ENCODE measurements around the gene XRRA1.
"Not testable (repeated sequence)": the region's sequence is repeated elsewhere in the genome, so short reads cannot be mapped to it uniquely, and the experiment has no call there.

Gene XRRA1

GRCh38 chr11:74895340-74896116 lies 53.4 kb downstream of the XRRA1 start:
- no peak for DNase-seq

- DNase-seq = not testable (repeated sequence)
Measured at GRCh38 chr11:74893015-74893414, 55.9 kb downstream of the XRRA1 start.

- DNase-seq = no peak
Measured at GRCh38 chr11:74877132-74877531, 71.8 kb downstream of the XRRA1 start.

- no peak for DNase-seq
Measured at GRCh38 chr11:74871037-74871436, 77.9 kb downstream of the XRRA1 start.

GRCh38 chr11:74870485-74870884 lies 78.4 kb downstream of the XRRA1 start:
- DNase-seq = no peak

GRCh38 chr11:74866557-74866956 lies 82.3 kb downstream of the XRRA1 start:
- no peak for DNase-seq

DNA sequence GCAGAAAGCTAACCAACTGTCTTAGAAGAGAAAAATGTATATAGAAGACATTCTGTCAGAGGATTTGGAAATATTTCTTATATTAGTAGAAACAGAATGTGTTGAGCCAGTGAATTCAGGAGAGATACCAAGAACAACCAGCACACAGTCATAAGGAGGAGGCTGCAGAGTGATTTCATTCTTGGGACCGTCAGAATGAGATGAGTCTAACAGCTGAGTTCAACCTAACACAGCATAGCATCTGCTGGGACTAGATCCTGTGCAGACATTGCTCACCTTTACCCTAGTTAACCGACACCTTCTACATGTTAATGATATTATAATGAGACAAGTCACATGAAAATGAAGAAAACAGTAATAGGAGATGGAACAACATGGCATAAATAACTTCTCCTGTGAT lies 85.5 kb downstream of the XRRA1 start:
- DNase-seq = no peak

DNA sequence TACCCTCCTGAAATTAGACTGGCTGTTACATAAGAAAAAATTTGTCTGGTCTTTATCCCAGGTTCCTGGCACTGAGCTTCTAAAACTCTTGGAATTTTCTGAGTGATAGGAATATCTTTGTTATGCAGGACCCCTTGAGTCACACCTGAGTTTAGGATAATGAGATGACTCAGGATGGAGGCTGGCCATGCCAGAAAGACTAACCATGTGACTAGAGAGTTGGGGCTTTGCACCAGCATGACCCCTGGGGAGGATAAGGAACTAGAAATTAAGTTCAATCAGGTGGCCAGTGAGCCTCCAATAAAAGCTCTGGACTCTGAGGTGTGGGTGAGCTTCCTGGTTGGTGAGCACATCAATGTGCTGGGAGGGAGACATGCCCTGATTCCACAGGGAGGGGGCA lies 88.1 kb downstream of the XRRA1 start:
- no peak for DNase-seq

DNA sequence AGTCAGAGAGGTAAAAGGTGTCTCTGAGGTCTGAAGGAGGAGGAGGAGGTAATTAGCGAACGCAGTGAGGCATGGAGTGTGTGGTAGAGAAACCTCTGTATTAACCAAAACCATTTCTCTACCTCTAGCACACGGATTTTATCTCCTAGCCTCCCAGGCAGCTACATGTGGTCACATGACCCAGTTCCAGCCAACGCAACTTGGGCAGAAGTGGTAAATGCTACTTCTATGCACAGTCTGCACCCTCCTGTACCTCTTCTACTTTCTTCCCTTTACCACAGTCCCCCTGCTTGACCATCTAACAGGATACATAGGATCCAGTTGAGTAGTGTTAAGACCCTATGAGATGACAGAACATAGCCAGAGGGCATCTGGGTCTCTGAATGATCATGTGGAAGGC lies 95.7 kb downstream of the XRRA1 start:
- no peak for DNase-seq

- DNase-seq = no peak
Measured at GRCh38 chr11:74849525-74850391, 99.1 kb downstream of the XRRA1 start.

- no peak for DNase-seq
Measured at GRCh38 chr11:74847895-74848294, 101.0 kb downstream of the XRRA1 start.

GRCh38 chr11:74847395-74847794 lies 101.5 kb downstream of the XRRA1 start:
- no peak for DNase-seq

DNA sequence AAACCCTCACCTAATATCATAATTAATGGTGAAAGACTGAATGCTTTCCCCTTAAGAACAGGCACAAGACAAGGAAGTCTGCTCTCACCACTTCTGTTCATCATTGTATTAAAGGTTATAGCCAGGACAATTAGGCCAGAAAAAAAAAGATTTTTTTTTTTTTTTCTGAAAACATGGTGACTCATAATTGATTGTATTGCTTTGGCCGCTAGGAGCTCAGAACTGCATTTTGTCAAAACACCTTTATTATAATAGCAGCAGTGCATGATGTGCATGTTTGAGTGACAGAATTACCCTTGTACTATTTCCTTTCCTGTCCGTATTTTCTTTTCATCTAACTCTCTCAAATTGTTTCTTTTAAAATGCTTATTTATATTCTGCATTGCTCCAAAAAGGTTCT lies 102.1 kb downstream of the XRRA1 start:
- no peak for DNase-seq

- DNase-seq = no peak
Measured at GRCh38 chr11:74845978-74846517, 102.8 kb downstream of the XRRA1 start.

DNA sequence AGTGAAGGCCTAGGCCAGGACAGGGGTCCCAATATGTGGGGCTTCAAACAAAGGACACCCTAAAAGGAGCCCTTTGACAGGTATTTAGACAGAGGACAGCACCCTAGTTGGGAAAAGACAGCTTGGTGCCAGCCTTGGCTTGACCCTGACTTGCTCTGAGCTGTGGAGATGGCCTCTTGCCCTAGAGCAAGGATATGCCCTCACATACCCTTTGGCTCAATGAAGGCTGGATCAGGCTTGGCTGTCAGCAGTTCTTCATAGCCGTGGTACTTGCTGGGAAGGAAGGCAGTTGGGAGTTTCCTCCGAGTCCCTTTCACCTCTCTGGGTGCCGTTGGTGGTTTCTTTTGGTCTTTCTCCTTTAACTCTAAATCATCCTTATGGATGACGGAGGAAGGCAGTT lies 104.0 kb downstream of the XRRA1 start:
- DNase-seq = no peak

- DNase-seq = no peak
Measured at GRCh38 chr11:74844072-74844471, 104.8 kb downstream of the XRRA1 start.

DNA sequence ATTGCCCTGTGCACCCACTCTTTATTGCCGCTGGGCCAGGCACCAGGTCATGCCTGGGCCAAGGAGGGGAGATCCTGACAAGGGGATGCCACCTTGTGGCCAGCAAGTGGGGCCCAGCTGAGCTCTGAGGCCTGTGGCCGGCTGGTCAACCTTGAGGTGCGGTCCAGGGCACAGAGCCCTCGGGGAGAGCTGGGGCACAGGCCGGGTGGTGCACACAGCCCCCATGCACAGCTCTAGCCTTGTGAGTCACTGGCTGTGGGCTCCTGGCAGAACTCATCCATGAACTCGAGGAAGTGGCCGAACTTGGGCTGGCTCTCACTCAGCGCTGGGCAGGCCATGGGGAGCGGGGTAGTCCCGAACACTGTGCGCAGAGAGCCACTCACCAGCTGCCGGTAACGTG lies 105.9 kb downstream of the XRRA1 start:
- no peak for DNase-seq

DNA sequence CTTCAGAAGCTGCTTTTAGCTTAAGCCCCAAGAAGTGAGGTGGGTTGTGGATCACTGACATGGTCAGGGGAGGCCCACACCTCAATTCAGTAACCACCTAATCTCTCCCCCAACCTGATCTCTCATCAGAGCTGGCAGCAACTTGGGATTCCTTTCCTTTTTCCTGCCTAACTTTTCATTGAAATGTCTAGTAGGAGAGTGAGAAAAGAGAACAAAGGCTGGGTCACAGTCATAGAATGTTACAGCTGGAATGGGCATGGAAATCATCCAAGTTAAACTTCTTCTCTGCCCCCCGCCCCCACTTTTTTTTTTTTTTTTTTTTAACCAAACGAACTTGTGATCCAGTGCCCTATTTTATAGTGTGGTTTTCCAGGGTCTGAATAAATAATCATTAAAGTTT lies 108.4 kb downstream of the XRRA1 start:
- no peak for DNase-seq

- DNase-seq = no peak
Measured at GRCh38 chr11:74839971-74840370, 108.9 kb downstream of the XRRA1 start.

DNA sequence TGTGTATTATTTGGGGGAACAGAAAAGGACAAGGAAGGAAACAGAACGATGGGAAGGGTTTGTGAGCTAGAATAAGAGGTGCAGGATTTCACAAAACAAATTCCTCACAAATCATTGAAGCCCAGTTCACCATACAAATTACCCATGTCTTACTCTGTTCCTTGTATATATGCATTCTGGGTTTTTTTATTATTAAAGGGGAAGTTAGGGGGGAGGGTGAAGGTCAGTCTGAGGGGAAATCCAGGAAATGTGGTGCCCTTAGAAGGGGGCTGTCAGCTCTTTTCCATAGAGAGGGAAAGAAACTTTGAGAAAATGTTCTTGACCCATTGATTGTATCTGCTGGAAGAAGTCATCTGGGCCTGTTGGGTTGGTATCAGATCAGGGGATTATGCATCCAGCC lies 109.4 kb downstream of the XRRA1 start:
- no peak for DNase-seq

DNA sequence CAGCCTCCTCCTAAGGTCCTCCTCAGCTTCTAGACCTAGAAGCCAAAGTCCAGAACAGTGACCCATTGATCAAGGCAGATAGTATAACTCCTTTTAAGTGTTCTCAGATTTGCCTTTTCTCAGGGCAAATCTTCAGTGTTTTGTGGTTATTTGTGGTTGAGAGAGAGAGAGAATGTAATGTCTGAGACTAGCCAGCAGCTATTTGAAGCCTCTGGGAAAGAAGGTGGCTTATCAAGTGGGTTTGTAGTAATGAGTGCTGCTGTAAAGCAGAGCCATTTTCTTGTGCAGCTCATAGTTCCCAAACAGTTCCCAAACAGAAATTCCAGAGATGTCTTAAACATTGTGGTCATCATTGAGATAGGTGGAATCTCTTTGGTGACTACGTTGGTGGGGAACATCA lies 110.7 kb downstream of the XRRA1 start:
- DNase-seq = no peak

GRCh38 chr11:74837191-74837590 lies 111.7 kb downstream of the XRRA1 start:
- no peak for DNase-seq

DNA sequence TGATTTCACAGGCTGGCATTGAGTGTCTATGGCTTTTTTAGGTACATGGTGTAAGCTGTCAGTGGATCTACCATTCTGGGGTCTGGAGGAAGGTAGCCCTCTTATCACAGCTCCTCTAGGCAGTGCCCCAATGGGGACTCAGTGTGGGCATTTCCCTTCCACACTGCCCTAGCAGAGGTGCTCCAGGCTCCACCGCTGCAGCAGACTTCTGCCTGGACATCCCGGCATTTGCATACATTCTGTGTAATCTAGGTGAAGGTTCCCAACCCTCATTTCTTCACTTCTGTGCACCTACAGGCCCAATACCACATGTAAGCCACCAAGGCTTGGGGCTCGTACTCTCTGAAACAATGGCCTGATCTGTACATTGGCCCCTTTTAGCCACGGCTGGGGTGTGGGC lies 122.0 kb downstream of the XRRA1 start:
- DNase-seq = no peak

GRCh38 chr11:74825596-74825995 lies 123.3 kb downstream of the XRRA1 start:
- DNase-seq = not testable (repeated sequence)

Measured in left hindlimb (tissue), 1 donor.